ENCODE data around the gene TSPO2. TPM values are rescaled to one million over a fixed set of nuclear protein-coding genes. Genes with fewer than 3 reads are reported as not detected.

The TSPO2 gene
- total and polyA plus RNA-seq, 2 of the 4 experiments (the other 2 are of a cell fraction) = not detected

- in situ Hi-C loops (cut with MboI; ENCODE audit: low sequenced_read_pairs) (no loop called here), dilution Hi-C loops (cut with HindIII; ENCODE audit: low sequenced_read_pairs, unreplicated experiment) (no loop called here)
- H4K5ac ChIP-seq (ENCODE audit: low read depth, low read length) = no peak overlapping the region
Measured at GRCh38 chr6:41064841-41065240, 22.6 kb downstream of the TSPO2 start.

More at GRCh38 chr6:41064841-41065240, 22.6 kb downstream of the TSPO2 start:
- H3K4me3 ChIP-seq (ENCODE audit: insufficient read depth, low read depth, low read length) = no peak overlapping the region
- intact Hi-C loops (cut with micrococcal nuclease) = loop anchor here (10.0 kb wide), 2 partner anchors 510 to 1720 kb away; no protein-coding TSS in a partner anchor
- no peak for TF ChIP-seq CEBPB (IDR thresholded peaks at IDR 0.05; ENCODE audit: low read depth, low read length)
- no peak for TF ChIP-seq ELK1 (IDR thresholded peaks at IDR 0.05; ENCODE audit: borderline replicate concordance, low read depth, low read length)
- TF ChIP-seq FOS (IDR thresholded peaks at IDR 0.05; ENCODE audit: low read depth, low read length) = no peak
- TF ChIP-seq BHLHE40 (IDR thresholded peaks at IDR 0.05; ENCODE audit: low read depth, low read length) = no peak
- H3K9me1 ChIP-seq (ENCODE audit: insufficient read depth, low read length) = no peaks in the 10 kb centered on the region
- H3K27ac ChIP-seq (ENCODE audit: insufficient read depth, low read length) = no peak overlapping the region
- POLR2A ChIA-PET (ENCODE audit: unreplicated experiment) = no interaction called here
- ATAC-seq (ENCODE audit: low read depth) = no peak
- no peak overlapping the region for H4K8ac ChIP-seq (ENCODE audit: low read depth in 2 of 2, low read length in 2 of 2)
- no peak overlapping the region for H3K23ac ChIP-seq (ENCODE audit: low read depth, low read length)
- no peak overlapping the region for H3K4me2 ChIP-seq (ENCODE audit: low read depth, low read length)
- H2BK20ac ChIP-seq (ENCODE audit: low read depth, low read length) = no peak overlapping the region
- no TSS peak for BruUV-seq (replicated peaks)
- H3K79me1 ChIP-seq (ENCODE audit: low read depth in 1 of 2, low read length in 2 of 2) = no peaks in the 10 kb centered on the region
- H2BK15ac ChIP-seq (ENCODE audit: low read depth, low read length) = no peak overlapping the region
- no peak overlapping the region for H3K18ac ChIP-seq (ENCODE audit: low read depth, low read length)
- H3K4me1 ChIP-seq (ENCODE audit: control insufficient read depth, insufficient read depth, low read length) = no peaks in the 10 kb centered on the region
- CTCF ChIA-PET = no interaction called here
- H4K20me1 ChIP-seq (ENCODE audit: insufficient read depth, low read length) = no peaks in the 10 kb centered on the region
- no peak overlapping the region for H2AK9ac ChIP-seq (replicated peaks; ENCODE audit: low read depth, low read length, poor library complexity)
- no peaks in the 10 kb centered on the region for H3K27me3 ChIP-seq (ENCODE audit: control insufficient read depth, insufficient read depth, low read length)
- no peak overlapping the region for H3K4ac ChIP-seq (ENCODE audit: low read depth, low read length)
- no peak overlapping the region for H2AK5ac ChIP-seq (ENCODE audit: low read depth, low read length)
- H3K9ac ChIP-seq (ENCODE audit: low read depth, low read length) = no peak overlapping the region
- H3K14ac ChIP-seq (replicated peaks; ENCODE audit: low read depth, low read length) = no peak overlapping the region
- DNase-seq = no peak
- H2BK120ac ChIP-seq (ENCODE audit: low read depth, low read length) = no peak overlapping the region
- H4K91ac ChIP-seq (ENCODE audit: insufficient read depth, low read depth, low read length) = no peak overlapping the region
- no peak overlapping the region for H2BK5ac ChIP-seq (ENCODE audit: low read depth, low read length, poor library complexity, severe bottlenecking)
- H3K56ac ChIP-seq (ENCODE audit: extremely low read depth, insufficient read depth, low read length) = no peak overlapping the region
- H2AFZ ChIP-seq (replicated peaks; ENCODE audit: low read length, poor library complexity) = no peak overlapping the region
- H3K36me3 ChIP-seq (ENCODE audit: control insufficient read depth, insufficient read depth, low read length) = no peaks in the 10 kb centered on the region; the same call in 1 of the 2 replicates
- WGBS, 2 experiments (ENCODE audit: extremely low coverage in 2 of 2, insufficient read length in 1 of 2) = no CpG with 5 or more reads among the region's 5 CpGs
- H3K9me3 ChIP-seq (ENCODE audit: control insufficient read depth, insufficient read depth, low read length) = no peaks in the 10 kb centered on the region
